ENCODE measurements around the gene FRAS1.
"Not testable (repeated sequence)": the region's sequence is repeated elsewhere in the genome, so short reads cannot be mapped to it uniquely, and the experiment has no call there.

The FRAS1 gene

DNA sequence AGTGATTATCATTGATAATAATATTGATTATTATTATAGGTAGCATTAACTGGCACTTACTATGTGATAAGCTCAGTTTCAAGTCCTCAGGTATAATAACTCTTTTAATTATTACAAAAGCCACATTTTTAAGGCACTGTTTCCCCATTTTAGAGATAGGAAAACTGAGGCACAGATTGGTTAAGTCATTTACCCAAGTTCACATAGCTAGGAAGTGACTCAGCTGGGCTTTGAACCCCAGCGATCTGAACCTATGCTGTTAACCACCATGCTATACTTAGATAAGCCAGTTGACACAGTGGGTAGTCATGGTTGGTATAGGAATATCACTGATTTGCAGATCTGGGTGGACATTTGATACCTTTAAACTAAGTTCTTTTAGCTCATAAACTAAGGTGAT lies 110.4 kb downstream of the FRAS1 start:
- DNase-seq (ENCODE audit: low spot score) = no peak

DNA sequence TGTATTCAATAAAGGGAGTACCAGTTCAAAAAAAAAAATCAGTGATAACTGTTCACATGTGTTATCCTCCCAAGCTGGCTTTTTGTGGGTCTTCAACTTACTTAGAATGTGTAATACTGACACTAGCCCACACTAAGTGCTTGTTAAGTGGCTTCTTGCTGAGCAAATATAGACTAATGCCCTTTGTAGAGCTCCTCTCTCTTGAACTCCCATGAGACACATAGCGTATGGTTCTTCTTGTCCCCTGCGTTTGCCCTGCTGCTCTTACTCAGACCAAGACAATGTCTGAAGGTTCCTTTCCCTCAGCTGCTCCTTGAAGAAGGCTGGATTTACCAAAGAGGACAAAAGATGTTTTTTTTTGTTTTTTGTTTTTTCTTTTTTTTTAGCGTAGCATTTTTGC lies 110.9 kb downstream of the FRAS1 start:
- DNase-seq (ENCODE audit: low spot score) = no peak

DNA sequence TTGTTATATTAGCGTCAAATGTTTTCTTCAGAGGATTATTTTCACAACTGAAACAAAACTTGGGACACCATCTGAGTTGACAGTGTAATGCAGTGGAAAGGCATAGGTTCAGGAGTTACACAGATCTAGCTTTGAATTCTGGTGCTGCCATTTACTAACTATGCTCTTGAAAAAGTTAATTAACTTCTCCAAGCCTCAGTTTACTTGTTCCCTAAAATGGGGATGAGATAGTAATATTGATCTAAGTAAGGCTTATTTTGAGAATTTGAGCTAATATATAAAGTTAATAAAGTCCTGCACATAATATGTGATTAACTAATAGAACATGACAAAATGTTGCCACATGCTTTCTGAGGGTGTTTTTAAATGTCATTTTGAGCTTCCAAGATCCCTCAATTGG lies 112.6 kb downstream of the FRAS1 start:
- DNase-seq (ENCODE audit: low spot score) = no peak

DNA sequence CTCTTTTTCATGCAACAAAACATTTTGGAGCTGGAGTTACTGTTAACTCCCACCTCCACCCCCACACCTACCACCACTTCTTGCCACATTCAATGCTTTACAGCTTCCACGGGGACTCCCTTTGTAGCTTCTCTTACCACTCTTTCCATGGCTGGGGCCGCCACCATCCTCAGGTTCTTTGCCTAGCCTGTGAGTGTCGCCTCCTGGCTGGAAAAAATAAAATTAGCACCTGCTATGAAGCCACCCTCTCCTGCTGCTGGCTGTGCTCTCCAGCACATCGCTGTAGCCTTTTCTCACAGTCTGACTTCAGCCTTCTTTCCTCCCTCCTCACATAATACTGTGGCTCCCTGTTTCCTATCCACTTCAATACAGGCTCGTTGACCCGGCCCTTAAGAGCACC lies 114.4 kb downstream of the FRAS1 start:
- no peak for DNase-seq (ENCODE audit: low spot score)

DNA sequence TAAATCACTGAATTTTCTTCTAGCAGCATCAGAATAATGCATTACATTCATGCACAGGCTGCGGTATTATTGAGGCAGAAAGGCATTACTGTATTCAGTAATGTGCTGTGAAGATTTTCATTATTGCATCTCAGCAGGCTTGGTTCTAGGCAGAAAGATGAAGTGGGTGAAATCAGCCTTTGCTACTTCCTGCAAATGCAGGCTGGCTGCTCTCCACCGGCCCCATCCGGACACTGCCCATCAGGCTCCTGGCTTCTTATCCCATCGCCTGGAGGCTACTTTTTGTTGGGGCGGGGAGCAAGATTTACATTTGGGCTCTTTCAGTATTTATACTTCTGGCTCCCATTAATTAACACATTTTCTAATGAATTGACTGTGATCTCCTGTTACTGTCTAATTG lies 117.8 kb downstream of the FRAS1 start:
- no peak for DNase-seq (ENCODE audit: low spot score)

DNA sequence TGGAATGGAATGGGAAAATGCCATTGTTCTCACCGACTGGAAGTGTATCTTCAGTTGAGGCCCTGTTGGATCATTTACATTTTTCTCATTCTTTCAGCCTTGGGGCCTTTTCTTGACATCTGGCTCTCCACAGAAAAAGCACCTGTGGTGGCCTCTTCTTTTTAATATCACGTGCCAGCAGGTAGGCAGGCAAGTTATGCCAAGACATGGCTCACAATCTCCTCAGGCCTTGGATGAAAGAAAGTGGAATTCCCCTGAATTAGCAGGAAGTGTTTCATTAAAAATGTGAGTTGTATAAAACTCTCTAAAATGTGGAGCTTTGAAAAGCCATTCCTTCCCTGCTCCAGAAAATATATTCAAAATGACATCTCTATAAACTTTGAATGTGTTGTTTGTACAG lies 122.1 kb downstream of the FRAS1 start:
- no peak for DNase-seq (ENCODE audit: low spot score)

DNA sequence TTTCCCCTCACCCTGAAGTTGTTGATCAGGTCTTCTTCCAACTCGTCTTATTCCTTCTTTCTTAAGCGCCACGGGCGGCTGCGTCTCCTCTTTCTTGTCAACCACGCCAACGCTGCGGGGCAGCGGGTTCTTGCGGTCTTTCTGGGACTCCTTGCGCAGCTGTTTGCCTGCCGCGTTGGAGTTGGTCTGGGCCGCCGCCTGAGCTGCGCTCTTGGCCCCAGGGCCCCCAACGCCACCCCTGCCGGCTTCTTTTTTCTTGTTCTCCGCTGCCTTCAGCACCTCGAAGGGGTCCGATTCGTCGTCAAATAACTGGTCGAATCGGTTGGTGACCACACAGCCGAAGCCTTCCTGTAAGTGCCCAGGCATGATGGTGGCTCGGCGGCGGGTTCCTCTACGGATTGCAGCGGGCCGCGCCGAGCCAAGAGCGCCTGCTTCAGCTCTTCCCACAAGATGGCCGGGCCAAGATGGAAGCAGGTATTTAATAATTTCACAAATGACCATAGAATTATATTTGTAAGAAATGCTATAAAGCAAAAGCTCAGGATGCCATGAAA lies 124.6 kb downstream of the FRAS1 start:
- not testable (repeated sequence) for DNase-seq (ENCODE audit: low spot score)

DNA sequence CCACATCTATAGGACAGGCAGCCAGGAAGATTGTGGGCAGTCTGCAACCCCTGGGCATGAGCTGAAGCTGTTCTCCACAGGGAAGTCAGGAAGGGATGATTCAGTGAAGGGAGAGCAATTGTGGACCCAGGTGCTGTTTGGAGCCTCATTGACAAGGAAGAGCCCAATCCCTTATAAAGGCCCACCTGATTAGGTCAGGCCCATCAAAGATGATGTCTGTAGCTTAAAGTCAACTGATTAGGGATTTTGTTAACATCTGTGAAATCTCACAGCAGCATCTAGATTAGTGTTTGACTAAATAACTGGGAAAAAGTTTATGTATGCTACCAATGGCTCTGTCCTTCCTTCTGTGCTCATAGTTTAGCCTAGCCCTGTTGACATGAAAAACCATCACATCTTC lies 127.5 kb downstream of the FRAS1 start:
- DNase-seq (ENCODE audit: low spot score) = no peak

DNA sequence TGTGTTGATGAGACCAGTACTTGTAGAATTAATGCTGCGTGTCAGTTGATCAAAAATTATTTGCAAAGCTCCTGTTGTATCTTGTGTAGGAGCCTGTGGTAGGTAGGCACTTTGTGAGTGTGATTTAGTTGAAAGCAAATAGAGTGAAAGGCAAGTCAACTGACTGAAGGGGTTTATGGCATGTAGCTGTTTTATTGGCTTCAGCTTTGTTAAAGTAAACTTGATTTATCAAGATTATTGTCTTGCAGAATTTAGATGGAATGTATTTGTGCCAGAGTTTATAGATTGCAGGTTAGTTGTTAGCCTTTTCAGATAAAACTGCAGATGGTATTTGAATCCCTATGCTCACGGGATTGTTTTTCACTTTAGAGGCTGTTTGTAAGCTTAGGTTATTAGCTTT lies 128.0 kb downstream of the FRAS1 start:
- no peak for DNase-seq (ENCODE audit: low spot score)

DNA sequence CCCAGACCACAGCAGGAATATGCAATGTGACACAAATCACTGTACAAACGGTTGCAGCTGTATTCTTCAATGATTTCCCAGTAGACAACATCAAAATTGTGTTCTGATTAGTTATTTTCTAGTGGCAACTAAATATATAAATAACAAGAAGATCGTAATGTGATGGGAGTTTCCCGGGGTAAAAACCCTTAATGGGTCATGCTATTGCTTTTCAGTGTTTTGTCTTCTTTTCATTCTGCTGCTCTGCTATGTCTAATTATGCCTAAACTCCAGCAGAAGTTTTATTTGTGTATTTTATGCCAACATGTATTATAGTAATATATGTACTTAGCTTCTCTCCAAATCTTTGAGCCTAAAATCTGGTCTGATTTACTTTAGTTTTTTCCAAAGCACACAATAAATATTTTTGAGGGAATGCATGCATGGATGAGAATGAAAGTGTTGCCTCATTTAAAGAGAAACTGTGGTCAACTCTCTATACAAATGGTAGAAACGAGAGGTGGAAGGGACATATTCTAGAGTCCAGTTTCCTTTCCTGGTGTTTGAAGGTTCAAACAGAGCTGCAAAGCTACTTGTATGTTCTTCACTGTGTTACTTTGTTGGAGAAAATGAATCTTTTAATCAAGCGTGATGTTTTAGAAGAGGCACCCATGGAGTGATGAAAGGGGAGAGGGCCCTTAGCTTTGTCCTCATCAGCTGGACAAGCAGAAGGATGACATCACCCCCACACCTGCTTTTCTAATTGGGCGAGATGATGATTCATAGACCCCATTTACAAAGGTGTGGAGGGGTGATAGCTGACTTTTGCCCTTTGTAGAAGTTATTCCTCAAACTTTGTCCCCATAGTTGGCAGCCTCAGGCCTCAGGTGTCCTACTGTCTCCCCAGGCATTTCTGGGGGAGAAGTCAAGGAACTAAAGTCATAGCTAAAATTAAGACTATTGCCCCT lies 129.7 kb downstream of the FRAS1 start:
- no peak for DNase-seq (ENCODE audit: low spot score)

DNA sequence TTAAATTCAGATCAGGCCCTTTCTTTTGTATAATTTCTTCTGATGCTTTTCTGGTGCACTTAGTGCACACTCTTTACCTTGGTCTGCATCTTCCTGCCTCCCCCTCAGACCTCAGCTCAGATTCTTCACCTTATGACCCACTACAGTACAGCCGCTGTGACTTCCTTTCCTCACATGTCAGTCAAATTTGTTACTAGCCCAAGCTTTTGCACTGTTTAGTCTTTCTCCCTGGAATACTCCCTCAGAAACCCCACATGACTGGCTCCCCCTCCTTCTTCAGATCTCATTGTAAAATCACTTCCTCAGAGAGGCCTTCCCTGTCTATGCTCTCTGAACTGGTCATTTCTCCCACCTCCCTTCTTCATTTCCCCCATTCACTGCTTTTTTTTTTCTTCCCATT lies 132.9 kb downstream of the FRAS1 start:
- DNase-seq (ENCODE audit: low spot score) = no peak

DNA sequence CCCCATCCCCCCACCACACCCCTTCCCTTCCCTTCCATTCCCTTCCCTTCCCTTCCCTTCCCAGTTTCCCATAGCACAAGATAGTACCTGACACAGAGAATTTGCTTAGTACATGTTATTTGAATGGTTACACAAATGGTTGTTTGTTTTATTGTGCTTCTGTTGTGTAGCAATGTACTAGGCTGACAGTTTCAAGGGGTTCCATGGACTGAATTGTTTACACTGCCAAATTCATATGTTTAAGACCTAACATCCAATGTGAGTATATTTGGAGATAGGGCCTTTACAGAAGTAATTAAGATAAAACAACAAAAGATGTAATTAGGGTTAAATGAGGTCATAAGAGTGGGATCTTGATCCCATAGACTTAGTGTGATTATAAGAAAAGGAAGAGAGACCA lies 133.5 kb downstream of the FRAS1 start:
- DNase-seq (ENCODE audit: low spot score) = no peak

DNA sequence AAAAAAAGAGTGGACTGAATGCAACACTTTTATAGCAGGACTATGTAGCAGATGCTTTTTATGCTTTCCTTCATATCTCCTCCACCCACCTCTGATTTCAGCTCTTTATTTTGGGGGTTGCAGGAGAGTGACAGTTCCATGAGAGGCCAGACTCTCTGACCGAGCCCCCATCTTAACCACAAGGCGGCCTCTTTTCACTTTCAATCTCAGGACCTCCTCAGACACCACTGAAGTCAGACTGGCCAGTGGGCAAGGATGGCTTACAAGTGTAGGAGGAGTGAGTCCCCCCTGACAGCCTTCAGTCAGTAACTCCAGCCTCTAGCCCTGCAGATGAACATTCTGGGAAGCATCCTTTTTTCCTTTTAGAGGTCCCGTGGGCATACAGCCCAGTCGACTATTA lies 140.8 kb downstream of the FRAS1 start:
- no peak for DNase-seq (ENCODE audit: low spot score)

DNA sequence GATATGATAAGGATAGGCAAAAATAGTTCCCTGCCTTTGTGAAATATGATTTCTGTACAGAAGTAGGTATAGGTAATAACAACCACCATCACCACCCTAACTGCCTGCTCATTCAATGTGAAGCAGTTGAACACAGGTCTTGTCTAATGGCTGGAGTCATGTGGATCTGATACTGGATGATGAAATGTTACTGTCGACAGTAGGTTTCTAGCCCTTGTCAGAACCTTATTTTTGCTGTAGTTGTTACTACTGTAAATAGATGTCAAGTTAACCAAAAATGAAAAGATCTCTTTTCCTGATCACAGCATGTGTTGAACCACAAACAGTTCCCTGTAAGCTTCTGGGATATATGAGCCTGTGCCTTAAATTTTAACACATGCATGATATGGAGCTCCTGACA lies 142.9 kb downstream of the FRAS1 start:
- DNase-seq (ENCODE audit: low spot score) = no peak

DNA sequence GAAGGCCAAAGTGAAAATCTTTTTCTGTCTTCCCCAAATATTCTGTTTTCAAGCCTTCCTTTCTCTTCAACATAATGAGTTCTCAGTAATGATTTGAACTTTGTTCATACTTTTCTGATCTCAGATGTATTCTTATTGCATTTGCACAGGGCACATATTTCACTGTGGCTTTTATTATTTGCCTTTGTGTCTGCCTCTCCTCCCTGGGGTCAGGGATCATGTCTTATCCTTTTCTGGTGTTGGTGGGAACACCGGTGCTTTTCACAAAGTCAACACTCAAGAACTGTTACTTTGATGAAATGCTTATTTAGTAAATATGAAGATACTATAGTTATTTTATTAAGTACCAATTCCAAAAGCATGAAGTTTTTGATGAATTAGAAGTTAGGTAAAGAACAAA lies 143.8 kb downstream of the FRAS1 start:
- no peak for DNase-seq (ENCODE audit: low spot score)

DNA sequence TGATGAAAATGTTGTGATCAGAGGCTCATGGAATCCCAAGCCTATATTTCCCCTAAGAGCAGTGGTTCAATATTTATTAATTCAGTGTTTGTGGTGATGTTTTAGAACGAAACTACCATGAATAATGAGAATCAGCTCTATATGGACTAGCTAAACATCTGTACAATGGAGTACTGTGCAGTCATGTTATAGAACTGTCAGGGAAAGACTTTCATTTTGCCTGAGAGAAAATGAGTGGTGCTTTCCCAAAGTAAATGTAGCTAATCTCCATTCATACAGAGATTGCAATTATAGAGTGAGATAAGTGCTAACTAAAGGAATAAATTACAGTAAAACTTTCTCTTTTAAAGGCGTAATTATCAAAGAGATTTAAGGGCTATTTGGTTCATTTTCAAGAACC lies 147.1 kb downstream of the FRAS1 start:
- DNase-seq (ENCODE audit: low spot score) = no peak

DNA sequence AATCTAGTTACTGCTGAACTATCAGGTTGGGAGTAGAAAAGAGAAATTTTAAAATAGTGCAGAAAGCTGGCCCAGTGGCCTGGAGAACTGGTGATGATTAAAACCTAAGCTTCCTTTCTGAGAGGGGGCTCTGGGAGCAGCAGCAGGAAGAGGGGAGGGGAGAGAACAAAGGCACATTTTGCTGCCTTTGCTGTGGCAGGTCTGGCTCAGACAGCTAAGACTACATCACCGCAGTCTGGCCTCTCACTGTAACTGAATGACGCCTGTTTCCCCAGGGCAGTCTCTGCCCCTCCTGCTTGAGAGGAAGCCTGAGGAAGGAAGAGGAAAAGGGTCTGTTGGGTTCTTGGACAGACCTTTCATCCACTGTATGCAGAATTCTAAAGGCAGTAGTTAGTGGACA lies 148.5 kb downstream of the FRAS1 start:
- DNase-seq (ENCODE audit: low spot score) = no peak

DNA sequence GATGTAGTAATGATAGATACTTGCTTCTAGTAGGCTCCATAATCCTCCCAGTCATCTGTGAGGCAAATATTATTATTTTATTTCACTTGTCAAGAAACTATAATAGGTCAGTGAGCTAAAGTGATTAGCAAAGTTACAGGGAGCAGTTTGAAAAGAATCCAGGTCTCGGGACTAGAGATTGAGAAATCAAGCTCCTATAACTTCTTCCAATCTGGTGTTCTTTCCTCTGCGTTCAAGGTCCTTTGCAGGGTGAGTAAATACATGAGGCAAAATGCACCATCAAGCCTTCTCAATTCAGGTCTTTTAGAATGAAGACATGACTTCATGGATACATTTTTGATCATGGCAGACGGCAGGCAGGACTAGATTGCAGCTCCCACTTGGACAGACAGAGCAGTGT lies 150.4 kb downstream of the FRAS1 start:
- no peak for DNase-seq (ENCODE audit: low spot score)

DNA sequence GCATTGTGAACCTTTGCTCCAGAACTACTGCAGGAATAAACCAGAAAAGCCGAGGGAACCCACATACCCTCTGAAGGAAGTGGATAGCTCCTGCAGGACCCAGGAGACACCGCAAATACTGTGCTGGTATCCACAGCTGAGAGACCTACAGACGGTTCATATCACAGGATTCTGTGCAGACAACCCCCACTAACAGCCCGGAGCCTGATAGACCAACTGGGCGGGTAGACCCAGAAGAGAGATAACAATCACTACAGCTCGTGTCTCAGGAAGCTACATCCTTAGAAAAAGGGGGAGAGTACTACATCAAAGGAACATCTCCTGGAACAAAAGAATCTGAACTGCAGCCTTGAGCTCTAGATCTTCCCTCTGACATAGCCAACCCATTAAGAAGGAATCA lies 150.8 kb downstream of the FRAS1 start:
- DNase-seq (ENCODE audit: low spot score) = no peak

DNA sequence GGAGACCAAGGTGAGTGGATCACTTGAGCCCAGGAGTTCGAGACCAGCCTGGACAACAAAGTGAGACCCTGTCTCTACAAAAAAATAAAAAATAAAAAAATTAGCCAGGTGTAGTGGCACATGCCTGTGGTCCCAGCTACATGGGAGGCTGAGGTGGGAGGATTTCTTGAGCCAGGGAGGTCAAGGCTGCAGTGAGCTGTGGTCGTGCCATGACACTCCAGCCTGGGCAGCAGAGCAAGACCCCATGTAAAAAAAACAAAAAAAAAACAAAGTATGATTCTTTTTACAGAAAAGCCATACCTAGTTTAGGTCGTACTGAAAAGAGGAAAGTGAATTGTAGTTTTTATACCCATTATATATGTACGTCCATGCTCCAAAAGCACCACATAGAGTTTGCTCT lies 151.8 kb downstream of the FRAS1 start:
- not testable (repeated sequence) for DNase-seq (ENCODE audit: low spot score)

DNA sequence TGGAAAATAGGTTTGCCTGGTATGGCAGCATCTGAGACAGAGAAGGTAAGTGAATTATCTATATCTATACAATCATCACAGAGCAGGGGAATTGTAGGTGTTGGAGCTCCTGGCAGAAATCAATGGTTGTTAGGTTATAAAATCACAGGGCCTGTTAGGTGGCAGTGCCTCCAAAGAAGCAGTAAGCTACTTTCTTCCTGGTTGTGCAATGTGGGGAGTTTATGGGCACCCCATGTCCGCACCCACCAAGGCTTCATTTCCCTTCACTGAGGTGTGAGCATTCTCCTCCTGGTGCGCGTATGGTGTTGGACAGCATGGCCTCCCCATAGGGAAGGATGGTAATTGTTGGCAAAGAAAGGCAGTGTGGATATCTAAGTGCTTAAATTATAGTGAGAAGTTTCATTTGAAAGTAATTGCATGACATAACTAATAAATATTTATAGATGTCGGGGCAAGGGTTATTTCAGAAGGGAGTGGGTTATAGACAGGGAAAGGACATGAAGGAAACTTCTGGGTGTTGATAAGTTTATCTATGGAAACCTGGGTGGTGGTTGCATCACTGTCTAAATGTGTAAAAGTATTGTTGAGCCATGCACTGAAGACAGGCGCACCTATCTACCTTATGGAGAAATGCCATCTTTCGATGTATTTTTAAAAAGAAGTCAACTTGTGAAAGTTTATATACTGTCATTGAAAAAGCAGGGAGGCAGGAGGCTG lies 153.7 kb downstream of the FRAS1 start:
- no peak for DNase-seq (ENCODE audit: low spot score)

DNA sequence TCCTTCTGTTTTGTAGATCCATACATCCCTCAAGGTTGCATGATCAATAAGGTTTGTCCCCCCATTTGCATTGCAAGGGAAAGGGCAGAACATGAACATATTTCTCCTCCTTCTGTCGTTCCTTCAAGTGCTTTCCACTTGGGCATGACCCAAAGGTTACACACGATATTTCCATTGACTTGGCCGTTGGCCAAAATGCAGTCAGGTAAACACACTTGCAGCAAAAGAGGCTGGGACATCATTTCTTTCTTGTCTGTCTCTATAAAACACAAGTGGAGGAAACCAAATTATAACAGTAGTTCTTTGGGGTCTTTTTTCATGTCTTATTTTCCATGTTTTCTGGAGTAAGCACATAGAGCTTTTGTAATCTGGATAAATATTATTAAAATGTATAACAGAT lies 156.1 kb downstream of the FRAS1 start:
- DNase-seq (ENCODE audit: low spot score) = no peak

DNA sequence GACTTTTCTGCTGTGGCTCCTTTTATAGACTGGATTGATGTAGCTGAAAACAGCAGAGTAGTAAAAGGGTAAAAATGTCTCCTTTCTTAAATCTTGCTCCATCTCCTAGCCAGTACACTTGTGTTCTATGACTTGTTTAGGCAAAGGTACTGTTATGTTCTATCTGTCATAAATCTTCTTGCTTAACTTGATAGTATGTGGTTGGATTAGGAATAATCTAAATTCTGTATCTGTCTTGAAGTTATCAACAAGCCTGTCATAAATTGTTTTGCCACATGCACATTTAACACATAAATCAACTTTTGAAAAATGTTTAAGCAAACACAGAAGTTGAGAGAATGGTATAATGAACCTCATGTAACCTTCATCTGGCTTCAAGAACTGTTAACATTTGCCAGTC lies 157.0 kb downstream of the FRAS1 start:
- no peak for DNase-seq (ENCODE audit: low spot score)

Data from AG08396 (cell line).